Myocyte (in vitro differentiated cells): ENCODE data around the gene MORC3. TPM values are rescaled to one million over a fixed set of nuclear protein-coding genes. Genes with fewer than 3 reads are reported as not detected.
"Not testable (repeated sequence)": the region's sequence is repeated elsewhere in the genome, so short reads cannot be mapped to it uniquely, and the experiment has no call there.

Experiments
- DNase-seq: peaks from one replicate; pipeline ENCODE4 v3.0.0-alpha.2; 2012; ENCODE audit warnings: low read depth
- total RNA-seq: library from RNA; depleted of rRNA; stranded (reverse); fragments of >200 nt; gene quantifications from 2 replicates; pipeline ENCODE4 v1.2.3, GENCODE V29; 2014

Gene MORC3
- total RNA-seq, 1 donor from 2014 or later = 37.0 TPM

DNA sequence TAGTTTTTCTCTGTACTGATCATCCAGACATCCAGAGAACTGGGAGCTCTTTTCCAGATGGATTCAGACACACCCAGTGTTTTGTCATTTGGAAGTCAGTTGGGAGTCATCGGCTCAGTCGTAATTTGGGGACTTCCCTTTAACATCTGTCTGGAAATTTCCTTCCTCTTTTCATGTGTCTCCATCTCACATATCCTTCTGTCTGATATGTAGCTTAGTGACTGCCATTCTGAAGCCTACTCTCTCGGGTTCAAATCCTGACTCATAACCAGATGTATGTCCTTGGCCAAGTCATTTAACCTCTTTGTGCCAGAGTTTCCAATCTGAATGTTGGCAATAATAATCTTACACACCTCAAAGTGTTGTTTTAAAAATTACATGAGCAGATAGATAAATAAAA lies 3.0 kb downstream of the MORC3 start:
- DNase-seq = peak; percentile 25

GRCh38 chr21:36325373-36326010 lies 5.5 kb downstream of the MORC3 start:
- peak; percentile 30 for DNase-seq

DNA sequence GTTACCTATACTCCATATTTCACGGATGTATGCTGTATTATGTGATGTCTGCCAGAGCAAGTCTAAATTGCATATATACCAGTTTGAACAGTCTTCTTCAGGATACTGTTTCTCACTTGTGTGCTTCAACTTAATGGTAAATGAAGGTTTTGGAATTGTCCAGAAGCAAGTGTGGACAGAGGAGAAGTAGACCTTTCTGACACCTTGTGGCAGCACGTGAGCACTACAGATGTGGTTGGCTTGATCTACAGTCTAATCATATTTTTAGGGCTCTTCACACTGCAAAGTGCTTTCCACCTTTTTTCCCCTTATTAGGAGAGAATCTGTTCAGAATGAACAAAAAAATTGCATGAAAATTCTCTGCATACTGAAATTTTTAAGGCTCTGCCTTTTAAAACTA lies 10.9 kb downstream of the MORC3 start:
- peak; percentile 46 for DNase-seq

- DNase-seq = peak; percentile 28
Measured at GRCh38 chr21:36337099-36337509, 17.1 kb downstream of the MORC3 start.

GRCh38 chr21:36338975-36339374 lies 19.0 kb downstream of the MORC3 start:
- no peak for DNase-seq

DNA sequence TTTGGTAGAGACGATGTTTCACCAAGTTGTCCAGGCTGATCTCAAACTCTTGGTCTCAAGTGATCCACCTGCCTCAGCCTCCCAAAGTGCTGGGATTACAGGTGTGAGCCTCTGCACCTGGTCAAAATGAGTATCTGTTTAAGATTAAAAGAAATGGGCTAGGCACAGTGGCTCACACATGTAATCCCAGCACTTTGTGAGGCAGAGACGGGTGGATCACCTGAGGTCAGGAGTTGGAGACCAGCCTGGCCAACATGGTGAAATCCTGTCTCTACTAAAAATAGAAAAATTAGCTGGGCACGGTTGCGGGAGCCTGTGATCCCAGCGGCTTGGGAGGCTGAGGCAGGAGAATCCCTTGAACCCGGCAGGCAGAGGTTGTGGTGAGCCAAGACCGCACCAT lies 22.6 kb downstream of the MORC3 start:
- DNase-seq = not testable (repeated sequence)

- no peak for DNase-seq
Measured at GRCh38 chr21:36344931-36345330, 24.9 kb downstream of the MORC3 start.

GRCh38 chr21:36347278-36347961 lies 27.4 kb downstream of the MORC3 start:
- no peak for DNase-seq

GRCh38 chr21:36347962-36348328 lies 27.9 kb downstream of the MORC3 start:
- no peak for DNase-seq

- DNase-seq = no peak
Measured at GRCh38 chr21:36349315-36349714, 29.3 kb downstream of the MORC3 start.

GRCh38 chr21:36350282-36350910 lies 30.4 kb downstream of the MORC3 start:
- DNase-seq = peak; percentile 29

GRCh38 chr21:36354918-36355680 lies 35.1 kb downstream of the MORC3 start:
- DNase-seq = no peak

DNA sequence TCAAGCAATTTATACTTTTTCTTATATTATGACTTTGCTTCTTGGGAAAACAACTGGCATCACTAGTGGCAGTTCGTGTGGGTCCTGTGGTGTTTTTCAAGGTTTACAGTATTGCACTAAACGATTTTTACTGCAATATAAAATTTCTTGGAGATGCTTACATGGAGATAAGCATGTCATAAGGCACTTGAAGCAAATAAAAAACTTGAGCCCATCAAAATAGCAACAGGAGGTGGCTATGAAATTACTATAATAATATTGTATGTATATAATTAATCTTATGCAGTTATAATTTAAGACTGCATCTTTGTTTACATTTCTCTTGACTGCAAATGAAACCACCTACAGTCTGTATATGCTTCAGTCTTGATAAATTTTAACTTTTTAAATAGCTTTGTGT lies 35.9 kb downstream of the MORC3 start:
- no peak for DNase-seq

- DNase-seq = no peak
Measured at GRCh38 chr21:36359185-36359584, 39.2 kb downstream of the MORC3 start.

GRCh38 chr21:36369064-36369685 lies 49.2 kb downstream of the MORC3 start:
- DNase-seq = no peak

DNA sequence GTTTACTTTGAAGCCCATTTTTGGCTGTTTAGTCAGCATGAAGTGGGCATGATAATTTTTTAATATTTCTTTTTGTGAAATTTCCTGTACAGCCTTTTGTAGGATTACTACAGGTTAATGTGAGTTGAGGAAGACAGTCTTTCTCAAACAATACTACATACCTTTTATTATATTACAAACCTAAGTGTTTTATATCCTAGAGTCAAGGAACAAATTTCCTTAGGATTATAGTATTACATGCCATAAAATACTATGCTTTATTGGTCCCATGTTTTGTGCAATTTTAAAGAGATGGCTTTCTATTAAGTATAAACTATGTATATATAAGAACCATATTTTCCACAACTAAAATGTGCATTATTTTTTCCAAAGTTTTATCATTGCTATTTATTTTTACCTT lies 56.0 kb downstream of the MORC3 start:
- DNase-seq = no peak

GRCh38 chr21:36377391-36377842 lies 57.4 kb downstream of the MORC3 start:
- DNase-seq = no peak

GRCh38 chr21:36379251-36379650 lies 59.3 kb downstream of the MORC3 start:
- peak; percentile 12 for DNase-seq

GRCh38 chr21:36381841-36382589 lies 62.0 kb downstream of the MORC3 start:
- no peak for DNase-seq

DNA sequence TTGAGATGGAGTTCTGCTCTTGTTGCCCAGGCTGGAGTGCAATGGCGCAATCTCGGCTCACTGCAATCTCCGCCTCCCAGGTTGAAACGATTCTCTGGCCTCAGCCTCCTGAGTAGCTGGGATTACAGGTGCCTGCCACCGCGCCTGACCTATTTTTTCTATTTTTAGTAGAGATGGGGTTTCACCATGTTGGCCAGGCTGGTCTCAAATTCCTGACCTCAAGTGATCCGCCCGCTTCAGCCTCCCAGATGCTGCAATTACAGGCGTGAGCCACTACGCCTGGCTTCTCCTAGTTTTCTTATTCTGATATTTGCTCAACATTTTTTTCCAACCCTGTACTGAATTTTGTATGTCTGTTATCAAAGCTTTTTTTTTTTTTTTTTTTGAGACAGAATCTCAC lies 62.7 kb downstream of the MORC3 start:
- DNase-seq = peak; percentile 28

DNA sequence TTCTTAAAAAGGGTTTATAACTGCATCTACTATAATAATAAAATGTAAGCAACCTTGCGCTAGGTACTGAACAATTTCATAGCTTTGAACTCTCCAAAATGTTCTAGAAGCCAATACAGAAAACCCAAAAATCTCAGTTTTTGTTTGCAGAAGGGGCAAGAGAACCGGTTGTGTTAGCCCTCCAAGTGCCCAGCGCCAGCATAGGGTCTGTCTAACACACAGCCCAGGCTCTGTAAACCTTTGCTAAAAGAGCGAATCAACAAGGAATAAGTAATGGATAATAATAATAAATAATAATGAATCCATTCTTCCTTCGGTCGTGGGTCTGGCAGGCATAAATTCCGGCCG lies 64.9 kb downstream of the MORC3 start:
- DNase-seq = no peak
